K562 (cell line): Measurements from ENCODE around the gene TEX54. TPM values are rescaled to one million over a fixed set of nuclear protein-coding genes. Genes with fewer than 3 reads are reported as not detected.

Source experiments
- BRD4 ChIP-seq: fragments of 200-600 bp; sonication (generic); IDR thresholded peaks from 2 replicates; pipeline ENCODE4 v1.6.1; 2017; ENCODE audit warnings: inconsistent platforms
- CBFB ChIP-seq: sonication (generic); formaldehyde crosslinking; IDR thresholded peaks from 2 replicates; pipeline ENCODE4 v1.4.0; 2020; ENCODE audit warnings: mild to moderate bottlenecking, missing genetic modification reagents
- CC2D1A ChIP-seq: fragments of 450-650 bp; IDR thresholded peaks from 2 replicates; pipeline ENCODE4 v1.6.1; 2017; ENCODE audit warnings: mild to moderate bottlenecking
- CCAR2 ChIP-seq: fragments of 200-400 bp; formaldehyde crosslinking; IDR thresholded peaks from 2 replicates; pipeline ENCODE4 v1.6.1; 2017; ENCODE audit warnings: mild to moderate bottlenecking, low read depth, low read length
- DDX20 ChIP-seq: fragments of 450-650 bp; IDR thresholded peaks from 2 replicates; pipeline ENCODE4 v1.6.1; 2016; ENCODE audit warnings: missing genetic modification characterization, low read depth, mild to moderate bottlenecking, missing compliant biosample characterization, moderate library complexity
- E2F5 ChIP-seq: sonication (generic); formaldehyde crosslinking; IDR thresholded peaks from 2 replicates; pipeline ENCODE4 v1.8.0; 2022; ENCODE audit warnings: mild to moderate bottlenecking, missing genetic modification reagents
- EHMT2 ChIP-seq: fragments of 450-650 bp; IDR thresholded peaks from 2 replicates; pipeline ENCODE4 v1.6.1; 2018; ENCODE audit warnings: antibody characterized with exemption
- ERF ChIP-seq: fragments of 450-650 bp; formaldehyde crosslinking; IDR thresholded peaks from 2 replicates; pipeline ENCODE4 v1.4.0; 2020; ENCODE audit warnings: mild to moderate bottlenecking, mixed read lengths
- FOXK2 ChIP-seq, 2 experiments: fragments of 450-650 bp; IDR thresholded peaks in 1 of 2; conservative IDR thresholded peaks in 1 of 2; 2 replicates each; pipeline ENCODE4 v1.6.1; 2016; ENCODE audit warnings: low read depth in 2 of 2, mild to moderate bottlenecking in 1 of 2
- GABPB2 ChIP-seq: fragments of 250-450 bp; sonication (Bioruptor Pico); conservative IDR thresholded peaks from 2 replicates; pipeline ENCODE4 v1.5.1; 2021; ENCODE audit warnings: mild to moderate bottlenecking
- IRF1 ChIP-seq: sonication (generic); formaldehyde crosslinking; IDR thresholded peaks from 2 replicates; pipeline ENCODE4 v1.8.0; 2022; ENCODE audit warnings: missing genetic modification reagents, mild to moderate bottlenecking, borderline replicate concordance
- MCM5 ChIP-seq: fragments of 450-650 bp; IDR thresholded peaks from 2 replicates; pipeline ENCODE4 v1.6.1; 2016; ENCODE audit warnings: low read depth
- MECOM ChIP-seq: fragments of 250-450 bp; sonication (Bioruptor Pico); IDR thresholded peaks from 2 replicates; pipeline ENCODE4 v1.8.0; 2022; ENCODE audit warnings: inconsistent platforms
- NELFE ChIP-seq: IDR thresholded peaks from 2 replicates; pipeline ENCODE4 v1.6.1; 2011; ENCODE audit warnings: mild to moderate bottlenecking; ENCODE audit not compliant: insufficient read depth, insufficient read length
- OTX1 ChIP-seq: fragments of 450-650 bp; formaldehyde crosslinking; IDR thresholded peaks from 2 replicates; pipeline ENCODE4 v1.4.0; 2022; ENCODE audit warnings: mild to moderate bottlenecking
- POLR2H ChIP-seq: IDR thresholded peaks from 2 replicates; pipeline ENCODE4 v1.6.1; 2016; ENCODE audit warnings: missing genetic modification characterization, low read depth, mild to moderate bottlenecking, control low read depth, missing compliant biosample characterization, moderate library complexity
- POLR3G ChIP-seq: IDR thresholded peaks from 2 replicates; pipeline ENCODE4 v1.6.1; 2011; ENCODE audit not compliant: insufficient read length, insufficient replicate concordance; ENCODE audit errors: extremely low read depth
- RB1 ChIP-seq: fragments of 450-650 bp; IDR thresholded peaks from 2 replicates; pipeline ENCODE4 v1.6.1; 2017; ENCODE audit warnings: low read depth, mild to moderate bottlenecking
- RBM25 ChIP-seq: fragments of 200-400 bp; formaldehyde crosslinking; IDR thresholded peaks from 2 replicates; pipeline ENCODE4 v1.6.1; 2018; ENCODE audit warnings: low read length, low read depth, moderate library complexity; ENCODE audit not compliant: severe bottlenecking
- RUNX1 ChIP-seq: sonication (generic); IDR thresholded peaks from 2 replicates; pipeline ENCODE4 v1.6.1; 2016; ENCODE audit warnings: antibody characterized with exemption, low read depth
- SETDB1 ChIP-seq: IDR thresholded peaks from one replicate; pipeline ENCODE4 v1.6.1; 2012; ENCODE audit warnings: low read length, control low read depth, inconsistent platforms
- SRSF1 ChIP-seq: fragments of 200-400 bp; formaldehyde crosslinking; IDR thresholded peaks from 2 replicates; pipeline ENCODE4 v1.6.1; 2017; ENCODE audit warnings: mild to moderate bottlenecking, low read depth, low read length, moderate library complexity
- TCF15 ChIP-seq: fragments of 250-450 bp; sonication (Bioruptor Pico); IDR thresholded peaks from 2 replicates; pipeline ENCODE4 v1.8.0; 2022; ENCODE audit warnings: moderate library complexity, mild to moderate bottlenecking, inconsistent platforms
- THAP7 ChIP-seq: fragments of 250-450 bp; sonication (Bioruptor Pico); IDR thresholded peaks from 2 replicates; pipeline ENCODE4 v1.5.0; 2021
- TRIM24 ChIP-seq, 2 experiments: fragments of 450-650 bp; IDR thresholded peaks; 2 replicates each; pipeline ENCODE4 v1.6.1; 2016
- ZBTB43 ChIP-seq: sonication (generic); formaldehyde crosslinking; IDR thresholded peaks from 2 replicates; pipeline ENCODE4 v1.8.0; 2023; ENCODE audit warnings: mild to moderate bottlenecking, missing genetic modification reagents
- ZNF174 ChIP-seq: fragments of 250-450 bp; sonication (Bioruptor Pico); IDR thresholded peaks from 2 replicates; pipeline ENCODE4 v1.4.0; 2020; ENCODE audit warnings: mild to moderate bottlenecking
- polyA plus RNA-seq, 8 experiments: library from polyadenylated mRNA; depleted of rRNA in 4 of 8; stranded (reverse) in 5 of 8; unstranded in 3 of 8; fragments of >200 nt; fragmentation: Nextera tagmentation in 2 of 8; fragmentation: Illumina TruSeq in 1 of 8; extraction: Ambion mirVana in 2 of 8; extraction: Trizol in 1 of 8; gene quantifications; 2 replicates each; pipeline versions ENCODE4 v1.2.1 to v1.2.3, GENCODE V29; 2011 to 2014; ENCODE audit warnings: inconsistent platforms in 1 of 8, missing spikeins in 1 of 8
- total RNA-seq, 7 experiments: library from RNA; depleted of rRNA in 6 of 7; stranded (reverse); fragments of >200 nt in 6 of 7; fragmentation: Illumina TruSeq in 2 of 7; extraction: Trizol in 2 of 7; gene quantifications; 2 replicates each; pipeline versions ENCODE4 v1.2.1 to v1.2.3, GENCODE V29; 2011 to 2021; ENCODE audit warnings: low replicate concordance in 1 of 7

TEX54 gene
- total and polyA plus RNA-seq, 9 of the 15 experiments (the other 6 are each of a cell fraction or from before 2014, with no cell fraction given) = not detected

- TF ChIP-seq THAP7 (CRISPR knock-in tag) (peak; percentile 72; the same call in 1 of the 2 replicates), NELFE (peak; percentile 56), FOXK2 (conservative IDR thresholded peaks at IDR 0.05 in 1 of 2, IDR thresholded peaks at IDR 0.05 in 1 of 2; ENCODE audit: low read depth in 2 of 2) (peak; percentile 81 to 90), ERF (CRISPR knock-in tag) (peak; percentile 79; the same call in 1 of the 2 replicates), CCAR2 (no peak), POLR2H (tag) (peak; percentile 99), TCF15 (CRISPR knock-in tag) (no peak), DDX20 (no peak), RBM25 (no peak), CBFB (peak; percentile 96), MECOM (peak; percentile 71; the same call in 1 of the 2 replicates), GABPB2 (0 out of 2 replicates have a peak, but pooled peaks have one; percentile 26), SETDB1 (peak; percentile 76), RB1 (peak; percentile 89), IRF1 (no peak), SRSF1 (no peak), EHMT2 (no peak), MCM5 (no peak), CC2D1A (no peak; the same call in none of the 2 replicates), E2F5 (peak; percentile 23; the same call in 1 of the 2 replicates), OTX1 (CRISPR knock-in tag) (peak; percentile 95), TRIM24 (IDR thresholded peaks at IDR 0.05) (0 out of 4 replicates have a peak, but pooled peaks of 1 of the 2 experiments have one; percentile 11), RUNX1 (no peak), ZBTB43 (0 out of 2 replicates have a peak, but pooled peaks have one; percentile 69), ZNF174 (CRISPR knock-in tag) (no peak), POLR3G (no peak), BRD4 (peak; percentile 90)
Measured at GRCh38 chr11:62855571-62856332, 23.1 kb upstream of the TEX54 start (continued).
